ENCODE measurements around the gene DCAF15. TPM values are rescaled to one million over a fixed set of nuclear protein-coding genes. Genes with fewer than 3 reads are reported as not detected.

The DCAF15 gene
- total RNA-seq, 1 donor from 2014 or later, result 83.4 TPM

DNA sequence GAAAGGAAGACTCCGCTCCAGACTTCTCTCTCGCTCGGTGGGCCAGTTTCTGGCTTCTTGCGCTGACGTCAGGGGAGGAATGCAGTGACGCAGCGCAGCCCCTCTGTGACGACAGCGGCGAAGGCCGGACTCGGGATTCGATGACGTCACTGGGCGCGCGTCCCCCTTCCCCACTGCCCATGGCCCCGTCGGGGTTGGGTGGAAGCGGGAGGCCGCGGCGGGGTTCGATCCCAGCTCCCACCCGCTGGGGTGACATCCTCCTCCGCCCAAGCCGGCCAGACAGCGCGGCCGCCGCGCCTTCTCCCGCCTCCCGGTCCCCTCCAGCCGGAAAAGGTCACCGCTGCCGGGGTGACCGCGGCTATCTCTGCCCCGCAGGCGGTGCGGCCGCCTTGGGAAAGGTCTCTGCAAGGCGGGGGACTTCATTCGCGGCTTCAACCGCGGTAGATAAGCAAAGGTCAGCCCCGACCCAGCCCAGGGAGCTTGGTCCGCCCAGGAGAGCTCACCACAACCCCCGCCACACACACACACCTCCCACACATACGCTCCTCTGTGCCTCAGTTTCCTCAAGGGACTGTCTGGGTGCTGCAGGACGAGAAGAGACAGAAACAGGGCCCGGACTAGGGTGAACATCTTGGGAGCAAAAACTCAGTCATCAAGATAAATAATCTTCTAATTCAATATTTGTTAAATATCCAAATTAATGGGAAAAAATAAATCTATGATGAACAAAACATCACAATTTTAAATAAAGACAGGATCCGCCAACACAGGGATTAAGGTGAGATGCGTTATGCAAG lies 54.7 kb downstream of the DCAF15 start:
- ATAC-seq (ENCODE audit: low read depth) (peak; percentile 6), DNase-seq (peak; percentile 85)
- H3K27me3 Mint-ChIP-seq, result no peaks in the 10 kb centered on the region
- TF ChIP-seq, protein P1, sequence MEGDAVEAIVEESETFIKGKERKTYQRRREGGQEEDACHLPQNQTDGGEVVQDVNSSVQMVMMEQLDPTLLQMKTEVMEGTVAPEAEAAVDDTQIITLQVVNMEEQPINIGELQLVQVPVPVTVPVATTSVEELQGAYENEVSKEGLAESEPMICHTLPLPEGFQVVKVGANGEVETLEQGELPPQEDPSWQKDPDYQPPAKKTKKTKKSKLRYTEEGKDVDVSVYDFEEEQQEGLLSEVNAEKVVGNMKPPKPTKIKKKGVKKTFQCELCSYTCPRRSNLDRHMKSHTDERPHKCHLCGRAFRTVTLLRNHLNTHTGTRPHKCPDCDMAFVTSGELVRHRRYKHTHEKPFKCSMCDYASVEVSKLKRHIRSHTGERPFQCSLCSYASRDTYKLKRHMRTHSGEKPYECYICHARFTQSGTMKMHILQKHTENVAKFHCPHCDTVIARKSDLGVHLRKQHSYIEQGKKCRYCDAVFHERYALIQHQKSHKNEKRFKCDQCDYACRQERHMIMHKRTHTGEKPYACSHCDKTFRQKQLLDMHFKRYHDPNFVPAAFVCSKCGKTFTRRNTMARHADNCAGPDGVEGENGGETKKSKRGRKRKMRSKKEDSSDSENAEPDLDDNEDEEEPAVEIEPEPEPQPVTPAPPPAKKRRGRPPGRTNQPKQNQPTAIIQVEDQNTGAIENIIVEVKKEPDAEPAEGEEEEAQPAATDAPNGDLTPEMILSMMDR (IDR thresholded peaks at IDR 0.05), result no peak
- intact Hi-C loops (cut with micrococcal nuclease), result loop anchor here (1.0 to 10.0 kb wide), 11 partner anchors 8 to 890 kb away; partner anchors contain the start of genes BRME1, CC2D1A, DCAF15 and DDX39A
- POLR2A ChIA-PET, result interaction anchor here (0.5 to 5.4 kb wide), 26 partner anchors 9 to 1070 kb away, joined by 3 to 42 read pairs (median 4); partner anchors contain the start of genes C19orf53, DCAF15, IL27RA and NACC1
- CTCF ChIA-PET, result interaction anchor here (1.0 kb wide), 1 partner anchor 24 kb away, joined by 3 read pairs; the partner anchor contains the start of gene IL27RA
- H3K27ac Mint-ChIP-seq, result peak overlapping the region; percentile 98
- peaks cover 42% of the 10 kb centered on the region for H3K4me1 Mint-ChIP-seq
- peaks cover 6% of the 10 kb centered on the region for H3K36me3 Mint-ChIP-seq (ENCODE audit: low read depth)
- peak overlapping the region; percentile 94 for H3K4me3 Mint-ChIP-seq
- H3K9me3 Mint-ChIP-seq, result no peaks in the 10 kb centered on the region

Other genes starting within 250 kb of the DCAF15 start
- gene MRI1, start 188.0 kb upstream of the DCAF15 start, total RNA-seq, result 32.5 and 37.5 TPM in 2 replicates
- 74.9 and 76.1 TPM in 2 replicates for gene C19orf53, start 178.1 kb upstream of the DCAF15 start, total RNA-seq
- 8.5 and 11.2 TPM in 2 replicates for gene ZSWIM4, start 157.1 kb upstream of the DCAF15 start, total RNA-seq
- not detected in 2 replicates for gene NANOS3, start 75.4 kb upstream of the DCAF15 start, total RNA-seq
- 1.2 and 2.0 TPM in 2 replicates for gene BRME1, start 46.4 kb upstream of the DCAF15 start, total RNA-seq
- 32.4 and 35.6 TPM in 2 replicates for gene CC2D1A, start 46.3 kb upstream of the DCAF15 start, total RNA-seq
- 0.44 TPM in 1 of 2 replicates, not detected in the other for gene PODNL1, start 14.1 kb upstream of the DCAF15 start, total RNA-seq
- gene RFX1, start 53.8 kb downstream of the DCAF15 start, total RNA-seq, result 19.0 and 19.9 TPM in 2 replicates
- not detected in 2 replicates for gene RLN3, start 75.6 kb downstream of the DCAF15 start, total RNA-seq
- gene IL27RA, start 79.3 kb downstream of the DCAF15 start, total RNA-seq, result 34.5 and 34.6 TPM in 2 replicates
- gene PALM3, start 109.6 kb downstream of the DCAF15 start, total RNA-seq, result not detected in 2 replicates
- gene MISP3, start 120.3 kb downstream of the DCAF15 start, total RNA-seq, result 0.15 and 0.18 TPM in 2 replicates
- gene C19orf67, start 133.3 kb downstream of the DCAF15 start, total RNA-seq, result not detected in 2 replicates
- gene SAMD1, start 138.2 kb downstream of the DCAF15 start, total RNA-seq, result 32.7 and 36.0 TPM in 2 replicates
- gene PRKACA, start 165.3 kb downstream of the DCAF15 start, total RNA-seq, result 41.6 and 43.7 TPM in 2 replicates
- gene ASF1B, start 184.1 kb downstream of the DCAF15 start, total RNA-seq, result 3.4 and 3.7 TPM in 2 replicates

All from activated B cell treated with CpG ODN at 0.5 μM for 24 hours (primary cell).